H9 (cell line): ENCODE measurements around the gene SHANK3. TPM values are rescaled to one million over a fixed set of nuclear protein-coding genes. Genes with fewer than 3 reads are reported as not detected.

ENCODE experiments used
- DNase-seq: peaks from one replicate; pipeline ENCODE4 v3.0.0-alpha.2; 2017
- H2AFZ ChIP-seq: one replicate; pipeline ENCODE4 v1.6.1; 2013; ENCODE audit warnings: mild to moderate bottlenecking, low read length, control low read depth, moderate library complexity
- H2AK5ac ChIP-seq: 2 replicates; pipeline ENCODE4 v1.6.1; 2013; ENCODE audit warnings: low read length, control low read depth, mixed read lengths; ENCODE audit not compliant: insufficient read length
- H2BK120ac ChIP-seq: one replicate; pipeline ENCODE4 v1.6.1; 2013; ENCODE audit warnings: low read depth, mild to moderate bottlenecking, low read length, control low read depth, inconsistent platforms; ENCODE audit not compliant: poor library complexity, severe bottlenecking
- H2BK12ac ChIP-seq: 2 replicates; pipeline ENCODE4 v1.6.1; 2013; ENCODE audit warnings: low read length, control low read depth, mixed read lengths, low read depth; ENCODE audit not compliant: insufficient read length
- H2BK15ac ChIP-seq: 2 replicates; pipeline ENCODE4 v1.6.1; 2013; ENCODE audit warnings: low read depth, low read length, control low read depth
- H2BK20ac ChIP-seq: one replicate; pipeline ENCODE4 v1.6.1; 2013; ENCODE audit warnings: low read depth, mild to moderate bottlenecking, low read length, control low read depth, inconsistent platforms; ENCODE audit not compliant: poor library complexity, severe bottlenecking
- H2BK5ac ChIP-seq: 2 replicates; pipeline ENCODE4 v1.6.1; 2013; ENCODE audit warnings: low read length, control low read depth, mixed read lengths; ENCODE audit not compliant: insufficient read length
- H3K14ac ChIP-seq: 2 replicates; pipeline ENCODE4 v1.6.1; 2013; ENCODE audit warnings: low read length, control low read depth; ENCODE audit not compliant: insufficient read depth
- H3K18ac ChIP-seq: 2 replicates; pipeline ENCODE4 v1.6.1; 2013; ENCODE audit warnings: low read depth, mild to moderate bottlenecking, mixed read lengths, low read length, control low read depth; ENCODE audit not compliant: insufficient read length
- H3K23ac ChIP-seq: 2 replicates; pipeline ENCODE4 v1.6.1; 2013; ENCODE audit warnings: low read length, control low read depth, mixed read lengths, low read depth; ENCODE audit not compliant: insufficient read length
- H3K23me2 ChIP-seq: 2 replicates; pipeline ENCODE4 v1.6.1; 2013; ENCODE audit warnings: low read depth, mild to moderate bottlenecking, mixed read lengths, low read length, control low read depth; ENCODE audit not compliant: insufficient read length, poor library complexity, severe bottlenecking
- H3K27ac ChIP-seq: 2 replicates; pipeline ENCODE4 v1.5.1; 2013; ENCODE audit warnings: low read length, control low read depth, mixed read lengths, low read depth; ENCODE audit not compliant: insufficient read length
- H3K27me3 ChIP-seq: 2 replicates; pipeline ENCODE4 v1.6.1; 2013; ENCODE audit warnings: low read length, control low read depth, inconsistent platforms; ENCODE audit not compliant: insufficient read depth
- H3K4ac ChIP-seq: 2 replicates; pipeline ENCODE4 v1.6.1; 2013; ENCODE audit warnings: low read depth, mild to moderate bottlenecking, control low read depth, inconsistent platforms, low read length, moderate library complexity
- H3K4me1 ChIP-seq: 2 replicates; pipeline ENCODE4 v1.6.1; 2013; ENCODE audit warnings: low read length, control low read depth, inconsistent platforms; ENCODE audit not compliant: insufficient read depth
- H3K4me2 ChIP-seq: 2 replicates; pipeline ENCODE4 v1.6.1; 2013; ENCODE audit warnings: low read length, control low read depth, mixed read lengths; ENCODE audit not compliant: insufficient read length, insufficient read depth
- H3K56ac ChIP-seq: 2 replicates; pipeline ENCODE4 v1.6.1; 2013; ENCODE audit warnings: low read depth, mild to moderate bottlenecking, mixed read lengths, low read length, control low read depth; ENCODE audit not compliant: insufficient read length
- H3K79me1 ChIP-seq: 2 replicates; pipeline ENCODE4 v1.6.1; 2013; ENCODE audit warnings: low read depth, mild to moderate bottlenecking, moderate library complexity, low read length, control low read depth, inconsistent platforms; ENCODE audit not compliant: insufficient read depth, poor library complexity, severe bottlenecking
- H3K79me2 ChIP-seq: 2 replicates; pipeline ENCODE4 v1.6.1; 2013; ENCODE audit warnings: low read length, control low read depth, inconsistent platforms; ENCODE audit not compliant: insufficient read depth
- H3K9ac ChIP-seq: 2 replicates; pipeline ENCODE4 v1.6.1; 2013; ENCODE audit warnings: low read length, control low read depth, mixed read lengths; ENCODE audit not compliant: insufficient read length; ENCODE audit errors: extremely low read depth
- H3K9me3 ChIP-seq: one replicate; pipeline ENCODE4 v1.6.1; 2013; ENCODE audit warnings: low read depth, low read length, inconsistent platforms; ENCODE audit not compliant: control insufficient read depth
- H3T11ph ChIP-seq: one replicate; pipeline ENCODE4 v1.6.1; 2013; ENCODE audit warnings: mild to moderate bottlenecking, low read length, control low read depth, inconsistent platforms
- H4K20me1 ChIP-seq: one replicate; pipeline ENCODE4 v1.6.1; 2013; ENCODE audit not compliant: control insufficient read depth, insufficient read length, insufficient read depth
- H4K5ac ChIP-seq: 2 replicates; pipeline ENCODE4 v1.6.1; 2013; ENCODE audit warnings: low read depth, mild to moderate bottlenecking, mixed read lengths, low read length, control low read depth; ENCODE audit not compliant: insufficient read length
- H4K8ac ChIP-seq: replicated peaks from 2 replicates; pipeline ENCODE4 v1.6.1; 2013; ENCODE audit warnings: low read length, control low read depth, mixed read lengths, low read depth; ENCODE audit not compliant: insufficient read length
- H4K91ac ChIP-seq: 2 replicates; pipeline ENCODE4 v1.6.1; 2013; ENCODE audit warnings: low read depth, mild to moderate bottlenecking, moderate library complexity, mixed read lengths, low read length, control low read depth; ENCODE audit not compliant: insufficient read length
- H3K27ac Mint-ChIP-seq, 3 experiments: 2 replicates in 2 of 3; 3 replicates in 1 of 3; pipeline ENCODE4 v1.8.0; 2020 to 2021; ENCODE audit warnings: mixed read lengths in 3 of 3, mild to moderate bottlenecking in 1 of 3, moderate library complexity in 1 of 3
- H3K27me3 Mint-ChIP-seq: 2 replicates; pipeline ENCODE4 v1.8.0; 2021; ENCODE audit warnings: low read depth, mild to moderate bottlenecking, moderate library complexity, mixed read lengths
- H3K36me3 Mint-ChIP-seq, 3 experiments: 2 replicates in 2 of 3; 3 replicates in 1 of 3; pipeline ENCODE4 v1.8.0; 2020 to 2021; ENCODE audit warnings: low read depth in 3 of 3, mixed read lengths in 3 of 3; ENCODE audit not compliant: insufficient read depth in 1 of 3
- H3K4me1 Mint-ChIP-seq, 2 experiments: 2 replicates each; pipeline ENCODE4 v1.8.0; 2020; ENCODE audit warnings: mixed read lengths in 2 of 2
- H3K4me3 Mint-ChIP-seq, 2 experiments: 2 replicates in 1 of 2; 3 replicates in 1 of 2; pipeline ENCODE4 v1.8.0; 2020 to 2021; ENCODE audit warnings: mild to moderate bottlenecking in 2 of 2, mixed read lengths in 2 of 2, moderate library complexity in 1 of 2
- H3K9me3 Mint-ChIP-seq, 2 experiments: 2 replicates in 1 of 2; 3 replicates in 1 of 2; pipeline ENCODE4 v1.8.0; 2020; ENCODE audit warnings: mild to moderate bottlenecking in 2 of 2, mixed read lengths in 2 of 2, moderate library complexity in 1 of 2
- WGBS: extraction: QIAGEN DNeasy Blood & Tissue Kit; methylation state at CpG from one replicate; pipeline ENCODE4 v1.1.7; 2013; ENCODE audit warnings: missing lambda C conversion rate, low lambda C conversion rate, mixed read lengths; ENCODE audit not compliant: insufficient read length; ENCODE audit errors: extremely low coverage; 5-methylcytosine and 5-hydroxymethylcytosine counted together
- total RNA-seq: library from RNA; stranded (reverse); gene quantifications from 2 replicates; pipeline ENCODE4 v1.2.1, GENCODE V29; 2021
- TF ChIP-seq, protein P1 (sequence below): fragments of 200-600 bp; sonication (generic); conservative IDR thresholded peaks from 3 replicates; pipeline ENCODE4 v1.8.0; 2021; ENCODE audit warnings: antibody characterized with exemption, mild to moderate bottlenecking

SHANK3 gene
- total RNA-seq, 1 experiment from 2014 or later: 8.7 TPM

DNA sequence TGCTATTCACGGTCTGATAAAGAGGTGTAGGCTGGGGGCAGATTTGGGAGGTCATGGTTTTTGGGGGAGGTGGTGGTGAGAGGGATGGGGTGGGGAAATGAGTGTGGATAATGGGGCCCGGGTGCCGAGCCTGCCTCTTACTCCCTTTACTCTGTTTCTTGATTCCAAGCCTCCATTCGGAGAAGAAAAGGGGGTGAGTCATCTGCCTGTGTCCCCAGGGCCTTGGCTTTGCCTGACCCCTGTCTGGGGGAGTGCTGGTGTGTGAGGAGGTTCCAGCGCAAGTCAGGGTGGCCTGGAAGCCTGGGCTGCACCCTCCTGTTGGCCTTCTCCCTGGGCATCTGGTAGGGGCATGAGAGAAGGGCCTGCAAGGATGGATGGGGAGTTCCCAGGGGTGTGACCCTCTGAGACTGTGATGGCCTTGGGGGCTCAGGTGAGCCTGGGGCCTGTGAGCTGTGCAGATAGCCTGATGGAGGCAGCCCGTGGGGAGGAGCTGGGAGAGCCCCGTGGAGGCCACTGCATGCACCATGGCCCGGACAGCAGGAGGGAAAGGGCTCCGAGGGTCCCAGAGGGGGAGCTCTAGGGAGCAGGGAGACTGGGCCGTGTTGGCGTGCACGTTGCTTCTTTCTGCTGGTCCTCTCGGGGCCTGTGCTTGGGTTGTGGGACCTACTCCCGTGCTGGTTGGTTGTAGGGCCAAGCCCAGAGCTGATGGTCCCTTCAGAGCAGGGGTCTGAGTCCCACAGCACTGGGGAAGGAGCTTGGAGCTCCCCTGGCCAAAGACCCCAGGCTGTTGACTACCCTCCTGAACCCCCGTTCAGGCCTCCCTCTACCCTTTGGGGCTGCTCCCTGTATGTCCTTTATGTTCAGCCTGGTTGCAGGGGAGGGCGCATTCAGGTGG lies 39.1 kb downstream of the SHANK3 start:
- H2AK5ac ChIP-seq: no peak overlapping the region
- H3K56ac ChIP-seq: no peak overlapping the region
- H3K9me3 Mint-ChIP-seq: no peaks in the 10 kb centered on the region; a peak in 1 of 5 replicates
- no peak overlapping the region for H3K4me2 ChIP-seq
- no peak overlapping the region for H3K14ac ChIP-seq
- H3K4me1 Mint-ChIP-seq: no peaks in the 10 kb centered on the region
- no peaks in the 10 kb centered on the region for H3K27me3 ChIP-seq
- no peak overlapping the region for H2BK5ac ChIP-seq
- no peak overlapping the region for H2AFZ ChIP-seq
- no peak overlapping the region for H3K27ac ChIP-seq
- no peak overlapping the region for H3K4ac ChIP-seq
- H4K5ac ChIP-seq: no peak overlapping the region
- H3K9ac ChIP-seq: no peak overlapping the region
- no peaks in the 10 kb centered on the region for H3K23me2 ChIP-seq
- WGBS: no CpG with 5 or more reads among the region's 16 CpGs
- H2BK12ac ChIP-seq: no peak overlapping the region
- DNase-seq: no peak
- H3K79me1 ChIP-seq: no peaks in the 10 kb centered on the region
- no peaks in the 10 kb centered on the region for H3K4me1 ChIP-seq
- no peak overlapping the region for H3K4me3 Mint-ChIP-seq
- no peak overlapping the region for H3K18ac ChIP-seq
- no peak overlapping the region for H2BK20ac ChIP-seq
- H4K91ac ChIP-seq: no peak overlapping the region
- no peak overlapping the region for H4K8ac ChIP-seq
- peak overlapping the region in 1 of 3 experiments; percentile 82; a peak in 1 of 7 replicates for H3K27ac Mint-ChIP-seq
- no peaks in the 10 kb centered on the region for H3K79me2 ChIP-seq
- H4K20me1 ChIP-seq: no peaks in the 10 kb centered on the region
- H3K23ac ChIP-seq: no peak overlapping the region
- H3K9me3 ChIP-seq: no peaks in the 10 kb centered on the region
- H2BK15ac ChIP-seq: no peak overlapping the region
- peaks cover 0 to 8% (median 0%) of the 10 kb centered on the region in 3 experiments; a peak in 2 of 7 replicates for H3K36me3 Mint-ChIP-seq
- no peak overlapping the region for H2BK120ac ChIP-seq
- peaks cover 12% of the 10 kb centered on the region for H3K27me3 Mint-ChIP-seq
- TF ChIP-seq, protein P1, sequence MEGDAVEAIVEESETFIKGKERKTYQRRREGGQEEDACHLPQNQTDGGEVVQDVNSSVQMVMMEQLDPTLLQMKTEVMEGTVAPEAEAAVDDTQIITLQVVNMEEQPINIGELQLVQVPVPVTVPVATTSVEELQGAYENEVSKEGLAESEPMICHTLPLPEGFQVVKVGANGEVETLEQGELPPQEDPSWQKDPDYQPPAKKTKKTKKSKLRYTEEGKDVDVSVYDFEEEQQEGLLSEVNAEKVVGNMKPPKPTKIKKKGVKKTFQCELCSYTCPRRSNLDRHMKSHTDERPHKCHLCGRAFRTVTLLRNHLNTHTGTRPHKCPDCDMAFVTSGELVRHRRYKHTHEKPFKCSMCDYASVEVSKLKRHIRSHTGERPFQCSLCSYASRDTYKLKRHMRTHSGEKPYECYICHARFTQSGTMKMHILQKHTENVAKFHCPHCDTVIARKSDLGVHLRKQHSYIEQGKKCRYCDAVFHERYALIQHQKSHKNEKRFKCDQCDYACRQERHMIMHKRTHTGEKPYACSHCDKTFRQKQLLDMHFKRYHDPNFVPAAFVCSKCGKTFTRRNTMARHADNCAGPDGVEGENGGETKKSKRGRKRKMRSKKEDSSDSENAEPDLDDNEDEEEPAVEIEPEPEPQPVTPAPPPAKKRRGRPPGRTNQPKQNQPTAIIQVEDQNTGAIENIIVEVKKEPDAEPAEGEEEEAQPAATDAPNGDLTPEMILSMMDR: no peak
- no peak overlapping the region for H3T11ph ChIP-seq
